DND-41 (cell line): ENCODE data around the gene PMP22.

Experiments
- ATAC-seq: fragments of 200-7000 bp; cut with Tn5 transposase; 3 replicates; pipeline ENCODE4 v1.9.1; 2021; ENCODE audit warnings: low read depth; ENCODE audit not compliant: insufficient read depth
- DNase-seq: peaks from one replicate; pipeline ENCODE4 v3.0.0-alpha.2; 2020
- H2AFZ ChIP-seq: 2 replicates; pipeline ENCODE4 v1.6.0; 2012; ENCODE audit warnings: low read depth, low read length
- H3K27ac ChIP-seq: 2 replicates; pipeline ENCODE4 v1.5.1; 2012; ENCODE audit warnings: low read length, inconsistent platforms
- H3K27me3 ChIP-seq: fragments of 200-600 bp; sonication (generic); 2 replicates; pipeline ENCODE4 v1.6.0; 2012; ENCODE audit warnings: low read length, mild to moderate bottlenecking, inconsistent platforms; ENCODE audit not compliant: insufficient read depth, poor library complexity
- H3K36me3 ChIP-seq: 2 replicates; pipeline ENCODE4 v1.5.1; 2012; ENCODE audit warnings: low read length, inconsistent platforms; ENCODE audit not compliant: insufficient read depth
- H3K4me1 ChIP-seq: 2 replicates; pipeline ENCODE4 v1.5.1; 2012; ENCODE audit warnings: mild to moderate bottlenecking, low read length; ENCODE audit not compliant: insufficient read depth
- H3K4me2 ChIP-seq: 2 replicates; pipeline ENCODE4 v1.6.0; 2012; ENCODE audit warnings: mild to moderate bottlenecking, moderate library complexity, low read length, inconsistent platforms; ENCODE audit not compliant: insufficient read depth
- H3K4me3 ChIP-seq, 2 experiments: fragments of 200-600 bp in 1 of 2; shearing (Covaris generic) in 1 of 2; 2 replicates each; pipeline ENCODE4 v1.5.1; 2012 to 2016; ENCODE audit warnings: inconsistent platforms in 2 of 2, low read length in 2 of 2, mild to moderate bottlenecking in 2 of 2, low read depth in 1 of 2, moderate library complexity in 1 of 2
- H3K79me2 ChIP-seq: 2 replicates; pipeline ENCODE4 v1.6.0; 2012; ENCODE audit warnings: low read length, inconsistent platforms; ENCODE audit not compliant: insufficient read depth
- H3K9ac ChIP-seq: 2 replicates; pipeline ENCODE4 v1.6.0; 2012; ENCODE audit warnings: low read depth, mild to moderate bottlenecking, inconsistent platforms, low read length, moderate library complexity
- H3K9me3 ChIP-seq: 2 replicates; pipeline ENCODE4 v1.5.1; 2012; ENCODE audit warnings: low read length, moderate library complexity, mild to moderate bottlenecking, inconsistent platforms; ENCODE audit not compliant: insufficient read depth, severe bottlenecking
- H4K20me1 ChIP-seq: 2 replicates; pipeline ENCODE4 v1.6.0; 2012; ENCODE audit warnings: low read length; ENCODE audit not compliant: insufficient read depth
- CTCF ChIP-seq: IDR thresholded peaks from 2 replicates; pipeline ENCODE4 v1.5.1; 2012; ENCODE audit warnings: borderline replicate concordance, low read length, moderate library complexity, mild to moderate bottlenecking; ENCODE audit not compliant: poor library complexity, severe bottlenecking; ENCODE audit errors: extremely low read depth

Gene PMP22

GRCh38 chr17:15180121-15180561 is 85.0 kb downstream of the PMP22 start:
- TF ChIP-seq CTCF, result no peak
- Histone ChIP-seq H3K4me2 (no peak overlapping the region), H3K9ac (no peak overlapping the region), H4K20me1 (no peaks in the 10 kb centered on the region), H3K4me1 (no peaks in the 10 kb centered on the region), H3K4me3 (no peak overlapping the region), H3K36me3 (no peaks in the 10 kb centered on the region), H3K27ac (no peak overlapping the region), H3K79me2 (no peaks in the 10 kb centered on the region), H3K9me3 (no peaks in the 10 kb centered on the region), H2AFZ (no peak overlapping the region), H3K27me3 (peaks cover 12% of the 10 kb centered on the region)
- ATAC-seq (no peak), DNase-seq (no peak)
